IMR-90 (cell line): ENCODE results near the gene TMEM8B.

Experiments
- FOS ChIP-seq: fragments of 150-350 bp; IDR thresholded peaks from 2 replicates; pipeline ENCODE4 v1.6.1; 2016; ENCODE audit warnings: low read depth, low read length
- MXI1 ChIP-seq: IDR thresholded peaks from 2 replicates; pipeline ENCODE4 v1.6.1; 2012; ENCODE audit warnings: low read depth, mild to moderate bottlenecking, low read length, moderate library complexity, borderline replicate concordance
- POLR2A ChIP-seq: IDR thresholded peaks from 2 replicates; pipeline ENCODE4 v1.6.1; 2012; ENCODE audit warnings: mild to moderate bottlenecking, low read depth, low read length
- TF ChIP-seq, protein P1 (sequence below): conservative IDR thresholded peaks from 2 replicates; pipeline ENCODE4 v1.5.1; 2012; ENCODE audit warnings: mild to moderate bottlenecking, low read depth, low read length, improper control_type of control experiment
- TF ChIP-seq, protein P2 (sequence below): fragments of 150-350 bp; IDR thresholded peaks from 2 replicates; pipeline ENCODE4 v1.6.1; 2017; ENCODE audit warnings: mild to moderate bottlenecking, antibody characterized with exemption, low read length, low read depth

DNA sequence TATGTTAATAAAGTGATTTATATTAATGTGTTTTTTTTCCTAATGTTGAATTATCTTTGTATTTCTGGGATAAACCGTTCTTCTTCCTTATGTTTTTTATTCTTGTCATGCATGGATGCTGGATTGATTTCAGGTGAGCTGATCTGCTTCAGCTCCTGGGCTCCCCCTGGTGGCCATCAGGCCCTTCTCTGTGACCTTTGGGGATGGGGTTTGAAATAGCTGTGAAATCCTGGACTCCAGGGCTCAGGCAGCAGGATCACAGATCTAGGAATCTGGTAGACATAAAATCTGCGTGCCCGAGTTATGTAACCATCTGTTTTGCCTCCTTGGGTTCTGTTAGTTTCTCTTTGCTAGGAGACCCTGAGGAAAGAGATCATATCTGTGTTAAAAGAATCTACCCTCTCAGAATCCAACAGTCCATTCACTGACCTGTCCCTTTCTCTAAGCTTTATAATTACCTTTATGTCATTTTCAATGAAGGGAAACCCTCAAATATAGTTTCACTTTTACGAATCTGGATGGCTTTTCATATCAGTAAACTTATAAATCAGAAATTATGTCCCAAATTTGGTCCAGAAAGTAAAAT, 53.3 kb downstream of the TMEM8B start:
- no peak for TF ChIP-seq POLR2A
- TF ChIP-seq MXI1 = no peak
- TF ChIP-seq, protein P1, sequence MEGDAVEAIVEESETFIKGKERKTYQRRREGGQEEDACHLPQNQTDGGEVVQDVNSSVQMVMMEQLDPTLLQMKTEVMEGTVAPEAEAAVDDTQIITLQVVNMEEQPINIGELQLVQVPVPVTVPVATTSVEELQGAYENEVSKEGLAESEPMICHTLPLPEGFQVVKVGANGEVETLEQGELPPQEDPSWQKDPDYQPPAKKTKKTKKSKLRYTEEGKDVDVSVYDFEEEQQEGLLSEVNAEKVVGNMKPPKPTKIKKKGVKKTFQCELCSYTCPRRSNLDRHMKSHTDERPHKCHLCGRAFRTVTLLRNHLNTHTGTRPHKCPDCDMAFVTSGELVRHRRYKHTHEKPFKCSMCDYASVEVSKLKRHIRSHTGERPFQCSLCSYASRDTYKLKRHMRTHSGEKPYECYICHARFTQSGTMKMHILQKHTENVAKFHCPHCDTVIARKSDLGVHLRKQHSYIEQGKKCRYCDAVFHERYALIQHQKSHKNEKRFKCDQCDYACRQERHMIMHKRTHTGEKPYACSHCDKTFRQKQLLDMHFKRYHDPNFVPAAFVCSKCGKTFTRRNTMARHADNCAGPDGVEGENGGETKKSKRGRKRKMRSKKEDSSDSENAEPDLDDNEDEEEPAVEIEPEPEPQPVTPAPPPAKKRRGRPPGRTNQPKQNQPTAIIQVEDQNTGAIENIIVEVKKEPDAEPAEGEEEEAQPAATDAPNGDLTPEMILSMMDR = peak; percentile 93
- no peak for TF ChIP-seq FOS
- TF ChIP-seq, protein P2, sequence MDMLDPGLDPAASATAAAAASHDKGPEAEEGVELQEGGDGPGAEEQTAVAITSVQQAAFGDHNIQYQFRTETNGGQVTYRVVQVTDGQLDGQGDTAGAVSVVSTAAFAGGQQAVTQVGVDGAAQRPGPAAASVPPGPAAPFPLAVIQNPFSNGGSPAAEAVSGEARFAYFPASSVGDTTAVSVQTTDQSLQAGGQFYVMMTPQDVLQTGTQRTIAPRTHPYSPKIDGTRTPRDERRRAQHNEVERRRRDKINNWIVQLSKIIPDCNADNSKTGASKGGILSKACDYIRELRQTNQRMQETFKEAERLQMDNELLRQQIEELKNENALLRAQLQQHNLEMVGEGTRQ = no peak
